HepG2 (cell line): Measurements from ENCODE around the gene CARMIL3. TPM values are rescaled to one million over a fixed set of nuclear protein-coding genes. Genes with fewer than 3 reads are reported as not detected.

Source experiments
- HNRNPL ChIP-seq: fragments of 200-400 bp; formaldehyde crosslinking; IDR thresholded peaks from 2 replicates; pipeline ENCODE4 v1.6.1; 2017; ENCODE audit warnings: mild to moderate bottlenecking, low read depth, low read length
- MAFK ChIP-seq, 2 experiments: IDR thresholded peaks in 1 of 2; conservative IDR thresholded peaks in 1 of 2; 2 replicates each; pipeline ENCODE4 v1.6.1; 2011; ENCODE audit warnings: improper control_type of control experiment in 2 of 2, low read length in 2 of 2
- MEF2D ChIP-seq: sonication (generic); formaldehyde crosslinking; IDR thresholded peaks from 2 replicates; pipeline ENCODE4 v1.5.1; 2020; ENCODE audit warnings: mild to moderate bottlenecking, missing genetic modification reagents
- NR1H2 ChIP-seq: sonication (generic); formaldehyde crosslinking; IDR thresholded peaks from 2 replicates; pipeline ENCODE4 v1.8.1; 2022; ENCODE audit warnings: low read depth, missing genetic modification reagents, borderline replicate concordance
- RAD21 ChIP-seq: fragments of 450-650 bp; formaldehyde crosslinking; IDR thresholded peaks from 2 replicates; pipeline ENCODE4 v1.5.0; 2020; ENCODE audit warnings: mild to moderate bottlenecking
- REXO4 ChIP-seq: sonication (generic); formaldehyde crosslinking; IDR thresholded peaks from 2 replicates; pipeline ENCODE4 v1.8.0; 2022; ENCODE audit warnings: missing genetic modification reagents, mild to moderate bottlenecking, borderline replicate concordance
- SRSF9 ChIP-seq: fragments of 200-400 bp; formaldehyde crosslinking; IDR thresholded peaks from 2 replicates; pipeline ENCODE4 v1.6.1; 2018; ENCODE audit warnings: borderline replicate concordance, mild to moderate bottlenecking, low read depth, low read length; ENCODE audit not compliant: insufficient read depth, poor library complexity, severe bottlenecking
- ZBED4 ChIP-seq: sonication (generic); formaldehyde crosslinking; IDR thresholded peaks from 2 replicates; pipeline ENCODE4 v1.4.0; 2020; ENCODE audit warnings: missing genetic modification reagents, borderline replicate concordance
- ZNF101 ChIP-seq: sonication (generic); formaldehyde crosslinking; IDR thresholded peaks from 2 replicates; pipeline ENCODE4 v1.4.0; 2020; ENCODE audit warnings: mild to moderate bottlenecking, low read depth, missing genetic modification reagents, borderline replicate concordance
- ZNF318 ChIP-seq: sonication (generic); formaldehyde crosslinking; IDR thresholded peaks from 2 replicates; pipeline ENCODE4 v1.4.0; 2020; ENCODE audit warnings: mild to moderate bottlenecking, missing genetic modification reagents
- ZNF615 ChIP-seq: sonication (generic); formaldehyde crosslinking; IDR thresholded peaks from 2 replicates; pipeline ENCODE4 v1.5.0; 2020; ENCODE audit warnings: mild to moderate bottlenecking, missing genetic modification reagents, borderline replicate concordance
- ZNF639 ChIP-seq: conservative IDR thresholded peaks from 2 replicates; pipeline ENCODE4 v1.6.1; 2018; ENCODE audit warnings: missing genetic modification reagents
- ZNF737 ChIP-seq: sonication (generic); formaldehyde crosslinking; IDR thresholded peaks from 2 replicates; pipeline ENCODE4 v1.5.0; 2020; ENCODE audit warnings: missing genetic modification reagents, mild to moderate bottlenecking, borderline replicate concordance
- polyA plus RNA-seq, 8 experiments: library from polyadenylated mRNA; depleted of rRNA in 3 of 8; stranded (reverse) in 7 of 8; unstranded in 1 of 8; fragments of >200 nt; fragmentation: Illumina TruSeq in 4 of 8; extraction: Trizol in 4 of 8; gene quantifications; 2 replicates each; pipeline versions ENCODE4 v1.2.1 to v1.2.3, GENCODE V29; 2011 to 2016; ENCODE audit warnings: low read depth in 4 of 8, missing spikeins in 1 of 8, mixed read lengths in 1 of 8; ENCODE audit not compliant: insufficient read depth in 1 of 8
- total RNA-seq, 5 experiments: library from RNA; depleted of rRNA; stranded (reverse); fragments of >200 nt; fragmentation: Illumina TruSeq; extraction: Trizol; gene quantifications; 2 replicates each; pipeline ENCODE4 v1.2.3, GENCODE V29; 2016; ENCODE audit warnings: low read depth in 1 of 5

Gene CARMIL3
- total and polyA plus RNA-seq, 2 of the 13 experiments (the other 11 are each of a cell fraction or from before 2014, with no cell fraction given): 0.27 to 0.55 TPM

GRCh38 chr14:24053548-24054323, 1.9 kb downstream of the CARMIL3 start (continued):
- TF ChIP-seq ZNF639 (CRISPR knock-in tag) (no peak), ZBED4 (no peak), NR1H2 (CRISPR knock-in tag) (no peak), ZNF101 (CRISPR knock-in tag) (no peak), ZNF318 (CRISPR knock-in tag) (no peak), ZNF615 (no peak), HNRNPL (peak; percentile 76; the same call in 1 of the 2 replicates), MAFK (conservative IDR thresholded peaks at IDR 0.05 in 1 of 2, IDR thresholded peaks at IDR 0.05 in 1 of 2; ENCODE audit: low read length in 2 of 2) (no peak), MEF2D (CRISPR knock-in tag) (no peak), RAD21 (no peak), ZNF737 (CRISPR knock-in tag) (no peak), SRSF9 (no peak), REXO4 (CRISPR knock-in tag) (no peak)
